ENCODE data around the gene SAMD7.

- TF ChIP-seq CTCF (IDR thresholded peaks at IDR 0.05; ENCODE audit: low read length) (no peak), EZH2 (IDR thresholded peaks at IDR 0.05; ENCODE audit: borderline replicate concordance, low read length) (no peak)
Observed at GRCh38 chr3:169911272-169911671, at the start of gene SAMD7.

All from OCI-LY1 (cell line).